Measurements from ENCODE around the gene OIP5. TPM values are rescaled to one million over a fixed set of nuclear protein-coding genes. Genes with fewer than 3 reads are reported as not detected.

The OIP5 gene
- total RNA-seq, 4 donors from 2014 or later: 1.4 to 5.5 (median 2.2) TPM; not detected in 1

GRCh38 chr15:41292521-41292920 lies 39.9 kb downstream of the OIP5 start:
- TF ChIP-seq CTCF (IDR thresholded peaks at IDR 0.05) (no peak), POLR2A (IDR thresholded peaks at IDR 0.05) (no peak), POLR2AphosphoS5 (IDR thresholded peaks at IDR 0.05) (no peak), EP300 (IDR thresholded peaks at IDR 0.05) (no peak)
- WGBS: 68% methylated on average over 1 of the region's 1 CpG
- no peak for DNase-seq (ENCODE audit: low spot score in 2 of 2)
- Histone ChIP-seq H3K36me3 (peaks cover 49% of the 10 kb centered on the region), H3K27me3 (no peaks in the 10 kb centered on the region), H3K27ac (no peak overlapping the region), H3K9me3 (no peaks in the 10 kb centered on the region), H3K4me1 (peaks cover 7% of the 10 kb centered on the region), H3K4me3 (no peak overlapping the region)

DNA sequence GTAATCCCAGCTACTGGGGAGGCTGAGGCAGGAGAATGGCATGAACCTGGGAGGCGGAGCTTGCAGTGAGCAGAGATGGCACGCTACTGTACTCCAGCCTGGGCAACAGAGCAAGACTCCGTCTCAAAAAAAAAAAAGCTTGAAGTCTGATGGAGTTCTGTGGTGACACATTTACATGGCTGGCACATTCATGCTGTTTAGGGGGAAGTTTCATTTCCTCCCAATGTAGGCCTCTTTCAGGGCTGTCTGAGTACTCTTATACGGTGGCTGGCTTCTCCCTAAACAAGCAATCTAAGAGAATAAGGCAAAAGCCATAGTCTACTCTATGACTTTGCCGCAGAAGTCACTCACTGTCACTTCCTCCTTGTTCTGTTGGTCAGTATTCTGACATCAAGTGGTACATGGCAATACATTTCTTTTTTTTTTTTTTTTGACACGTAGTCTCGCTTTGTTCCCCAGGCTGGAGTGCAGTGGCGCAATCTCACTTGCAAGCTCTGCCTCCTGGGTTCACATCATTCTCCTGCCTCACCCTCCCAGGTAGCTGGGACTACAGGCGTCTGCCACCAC lies 41.2 kb downstream of the OIP5 start:
- peaks cover 53% of the 10 kb centered on the region for H3K36me3 ChIP-seq
- 85% methylated on average over 9 of the region's 9 CpGs for WGBS

GRCh38 chr15:41289953-41290352 lies 42.4 kb downstream of the OIP5 start:
- Histone ChIP-seq H3K27me3 (no peaks in the 10 kb centered on the region), H3K4me1 (peaks cover 28% of the 10 kb centered on the region), H3K27ac (no peak overlapping the region), H3K9me3 (no peaks in the 10 kb centered on the region), H3K4me3 (no peak overlapping the region), H3K36me3 (peaks cover 55% of the 10 kb centered on the region)
- 82% methylated on average over 2 of the region's 2 CpGs for WGBS
- no peak for TF ChIP-seq POLR2A (IDR thresholded peaks at IDR 0.05)
- DNase-seq (ENCODE audit: low spot score in 2 of 2): no peak

More for the DNA sequence above, 41.2 kb downstream of the OIP5 start:
- H3K27ac ChIP-seq: no peak overlapping the region
- no peak overlapping the region for H3K4me3 ChIP-seq
- no peaks in the 10 kb centered on the region for H3K9me3 ChIP-seq
- H3K27me3 ChIP-seq: no peaks in the 10 kb centered on the region
- no peak for DNase-seq (ENCODE audit: low spot score in 2 of 2)
- TF ChIP-seq EP300 (IDR thresholded peaks at IDR 0.05) (no peak), CTCF (IDR thresholded peaks at IDR 0.05) (no peak), POLR2AphosphoS5 (IDR thresholded peaks at IDR 0.05) (no peak), POLR2A (IDR thresholded peaks at IDR 0.05) (no peak)
- peaks cover 16% of the 10 kb centered on the region for H3K4me1 ChIP-seq

DNA sequence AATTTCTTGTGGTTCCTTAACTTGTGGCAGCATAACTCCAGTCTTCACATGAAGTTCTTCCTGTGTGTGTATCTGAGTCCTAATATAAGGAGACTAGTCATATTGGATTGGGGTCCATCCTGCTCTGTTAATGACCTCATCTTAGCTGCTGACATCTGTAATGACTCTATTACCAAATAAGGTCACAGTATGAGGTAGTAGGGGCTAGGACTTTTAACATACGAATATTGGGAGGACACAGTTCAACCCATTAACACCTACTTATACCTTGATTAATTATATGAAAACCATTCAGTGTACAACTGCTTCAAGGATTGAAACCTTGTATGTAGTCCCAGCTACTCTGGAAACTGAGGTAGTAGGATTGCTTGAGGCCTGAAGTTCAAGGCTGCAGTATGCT lies 43.9 kb downstream of the OIP5 start:
- Histone ChIP-seq H3K4me3 (no peak overlapping the region), H3K4me1 (peaks cover 29% of the 10 kb centered on the region), H3K36me3 (peaks cover 55% of the 10 kb centered on the region), H3K27ac (no peak overlapping the region), H3K27me3 (no peaks in the 10 kb centered on the region), H3K9me3 (no peaks in the 10 kb centered on the region)
- WGBS: 75% methylated on average over 1 of the region's 1 CpG
- no peak for TF ChIP-seq POLR2AphosphoS5 (IDR thresholded peaks at IDR 0.05)
- TF ChIP-seq POLR2A (IDR thresholded peaks at IDR 0.05): no peak
- no peak for TF ChIP-seq CTCF (IDR thresholded peaks at IDR 0.05)
- TF ChIP-seq EP300 (IDR thresholded peaks at IDR 0.05): no peak
- no peak for DNase-seq (ENCODE audit: low spot score in 2 of 2)

DNA sequence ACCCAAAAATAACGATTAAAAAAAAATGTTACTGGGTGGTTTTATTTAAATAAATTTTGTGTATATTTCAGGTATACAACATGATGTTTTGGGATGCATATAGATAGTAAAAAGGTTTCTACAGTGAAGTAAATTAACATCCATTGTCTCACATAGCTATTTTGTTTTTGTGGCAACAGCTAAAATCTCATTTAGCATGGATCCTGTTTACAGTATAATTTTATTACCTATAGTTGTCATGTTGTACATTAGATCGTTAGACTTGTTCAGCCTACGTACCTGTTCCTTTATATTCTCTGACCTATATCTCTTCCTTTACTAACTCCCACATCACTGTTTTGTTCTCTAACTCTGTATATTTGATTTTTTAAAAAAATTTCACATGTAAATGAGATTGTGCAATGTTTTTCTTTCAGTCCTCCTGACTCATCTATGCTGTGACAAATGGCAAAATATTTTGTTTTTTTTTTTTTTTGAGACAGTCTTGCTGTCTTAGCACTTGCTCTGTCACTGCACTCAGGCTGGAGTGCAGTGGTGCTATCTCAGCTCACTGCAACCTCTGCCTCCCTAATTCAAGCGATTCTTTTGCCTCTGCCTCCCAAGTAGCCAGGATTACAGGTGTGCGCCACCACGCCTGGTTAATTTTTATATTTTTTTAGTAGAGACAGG lies 45.6 kb downstream of the OIP5 start:
- DNase-seq (ENCODE audit: low spot score in 2 of 2): no peak
- Histone ChIP-seq H3K9me3 (no peaks in the 10 kb centered on the region), H3K4me1 (peaks cover 35% of the 10 kb centered on the region), H3K4me3 (no peak overlapping the region), H3K36me3 (peaks cover 46% of the 10 kb centered on the region), H3K27ac (no peak overlapping the region), H3K27me3 (no peaks in the 10 kb centered on the region)
- 93% methylated on average over 6 of the region's 6 CpGs for WGBS
- TF ChIP-seq CTCF (IDR thresholded peaks at IDR 0.05): no peak
- TF ChIP-seq POLR2A (IDR thresholded peaks at IDR 0.05): no peak
- no peak for TF ChIP-seq EP300 (IDR thresholded peaks at IDR 0.05)
- TF ChIP-seq POLR2AphosphoS5 (IDR thresholded peaks at IDR 0.05): no peak

Data from suprapubic skin (tissue), 4 donors.